ENCODE results near the gene SAPCD1. TPM values are rescaled to one million over a fixed set of nuclear protein-coding genes. Genes with fewer than 3 reads are reported as not detected.

Gene SAPCD1
- total and polyA plus RNA-seq, 10 of the 15 experiments (the other 5 are each of a cell fraction or from before 2014, with no cell fraction given), result 1.6 to 13.0 (median 5.4) TPM

GRCh38 chr6:31729515-31729978 is 32.9 kb upstream of the SAPCD1 start (continued):
- peak; percentile 74; the same call in 1 of the 2 replicates for TF ChIP-seq MLLT1 (IDR thresholded peaks at IDR 0.05)
- peak; percentile 42 for TF ChIP-seq SP1 (IDR thresholded peaks at IDR 0.05; ENCODE audit: low read depth, low read length)
- TF ChIP-seq BCLAF1 (IDR thresholded peaks at IDR 0.05), result no peak
- 0 out of 2 replicates have a peak, but pooled peaks have one; percentile 14 for TF ChIP-seq ESRRA (IDR thresholded peaks at IDR 0.05; ENCODE audit: low read length)
- TF ChIP-seq JUNB (IDR thresholded peaks at IDR 0.05), result no peak
- TF ChIP-seq ZNF622 (IDR thresholded peaks at IDR 0.05), result no peak
- no peak for TF ChIP-seq RFX5 (IDR thresholded peaks at IDR 0.05; ENCODE audit: low read depth, low read length)
- TF ChIP-seq SPI1 (IDR thresholded peaks at IDR 0.05; ENCODE audit: borderline replicate concordance, insufficient read depth, low read depth, low read length), result no peak
- TF ChIP-seq EGR1 (IDR thresholded peaks at IDR 0.05; ENCODE audit: borderline replicate concordance in 1 of 2, low read depth in 2 of 2, low read length in 2 of 2), result 0 out of 3 replicates have a peak, but pooled peaks of 1 of the 2 experiments have one; percentile 38
- no peak for TF ChIP-seq MTA2 (IDR thresholded peaks at IDR 0.05; ENCODE audit: low read depth)
- no peak for TF ChIP-seq PAX5 (IDR thresholded peaks at IDR 0.05; ENCODE audit: borderline replicate concordance, low read depth, low read length)
- no peak for TF ChIP-seq HDAC6 (IDR thresholded peaks at IDR 0.05; ENCODE audit: unreplicated experiment)
- TF ChIP-seq TCF12 (IDR thresholded peaks at IDR 0.05; ENCODE audit: low read depth, low read length), result peak; percentile 57; the same call in 1 of the 2 replicates

Data from GM12878 (cell line).